Measurements from ENCODE around the gene WNT7A. TPM values are rescaled to one million over a fixed set of nuclear protein-coding genes. Genes with fewer than 3 reads are reported as not detected.

WNT7A gene
- total and polyA plus RNA-seq, 4 experiments from 2014 or later = 8.3 to 19.3 (median 13.5) TPM

DNA sequence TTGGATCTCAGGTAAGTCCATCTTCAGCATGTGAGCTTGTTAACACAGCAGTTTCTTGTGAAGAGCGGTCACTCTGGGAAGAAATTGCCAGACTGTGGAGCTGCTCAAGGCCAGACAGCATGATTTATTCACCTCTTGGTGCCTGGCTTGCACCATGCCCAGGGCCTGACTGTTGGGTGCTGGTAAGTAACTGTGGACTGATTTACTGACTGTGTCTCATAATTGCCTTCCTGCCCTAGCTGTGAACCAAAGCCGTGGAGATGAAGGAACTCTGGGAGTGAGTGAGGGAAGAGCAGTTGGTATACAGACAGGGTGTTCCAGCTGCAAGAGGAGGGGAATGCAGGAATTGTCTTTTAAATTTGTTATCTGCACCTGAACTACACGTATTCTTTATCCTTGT is 18.5 kb upstream of the WNT7A start:
- intact Hi-C loops (cut with micrococcal nuclease) = loop anchor here (5.0 to 10.0 kb wide), 3 partner anchors 244 to 1046 kb away; partner anchors contain the start of gene NR2C2
- peaks cover 4 to 52% (median 42%) of the 10 kb centered on the region in 8 donors for H3K9me3 Mint-ChIP-seq
- no peak overlapping the region for H3K4me3 ChIP-seq (ENCODE audit: low read length in 2 of 2)
- H3K4me1 Mint-ChIP-seq = peaks cover 8 to 28% (median 14%) of the 10 kb centered on the region in 4 donors
- peaks cover 2 to 15% of the 10 kb centered on the region in 2 donors for H3K9me3 ChIP-seq (ENCODE audit: control insufficient read depth in 1 of 2, low read length in 2 of 2)
- H3K4me1 ChIP-seq (ENCODE audit: insufficient read depth, low read length) = peaks cover 17% of the 10 kb centered on the region
- no peaks in the 10 kb centered on the region for H3K27me3 ChIP-seq (ENCODE audit: insufficient read depth, low read length)
- DNase-seq = no peak
- H3K27ac ChIP-seq (ENCODE audit: low read depth, low read length) = no peak overlapping the region
- H3K27me3 Mint-ChIP-seq = no peaks in the 10 kb centered on the region
- POLR2A ChIA-PET (ENCODE audit: partially characterized antibody) = no interaction called here
- peak overlapping the region in 1 of 7 donors; percentile 31 for H3K27ac Mint-ChIP-seq
- peaks cover 26 to 37% of the 10 kb centered on the region in 2 donors for H3K36me3 Mint-ChIP-seq
- no peaks in the 10 kb centered on the region for H3K36me3 ChIP-seq (ENCODE audit: insufficient read depth, low read length)
- no peak overlapping the region for H3K4me3 Mint-ChIP-seq
- CTCF ChIA-PET (ENCODE audit: partially characterized antibody) = interaction anchor here (3.7 to 21.5 kb wide), 4 partner anchors 13 to 306 kb away, joined by 34 to 996 read pairs (median 46); partner anchors contain the start of gene WNT7A

GRCh38 chr3:13896473-13897154 is 16.7 kb upstream of the WNT7A start:
- H3K27me3 Mint-ChIP-seq = no peaks in the 10 kb centered on the region
- H3K4me1 Mint-ChIP-seq = peaks cover 9 to 35% (median 17%) of the 10 kb centered on the region in 4 donors
- Histone ChIP-seq H3K27me3 (ENCODE audit: insufficient read depth, low read length) (no peaks in the 10 kb centered on the region), H3K27ac (ENCODE audit: low read depth, low read length) (peak overlapping the region; percentile 73), H3K9me3 (ENCODE audit: control insufficient read depth in 1 of 2, low read length in 2 of 2) (peaks cover 0 to 8% of the 10 kb centered on the region in 2 donors), H3K4me1 (ENCODE audit: insufficient read depth, low read length) (peaks cover 28% of the 10 kb centered on the region), H3K4me3 (ENCODE audit: low read length in 2 of 2) (peak overlapping the region in 1 of 2 donors; percentile 72), H3K36me3 (ENCODE audit: insufficient read depth, low read length) (no peaks in the 10 kb centered on the region)
- POLR2A ChIA-PET (ENCODE audit: partially characterized antibody) = interaction anchor here (0.7 to 3.6 kb wide), 13 partner anchors 16 to 1055 kb away, joined by 3 to 27 read pairs (median 5); partner anchors contain the start of genes CCDC174, CHCHD4, LSM3 and RPL32
- H3K4me3 Mint-ChIP-seq = peak overlapping the region; percentile 66 to 92 (median 86)
- intact Hi-C loops (cut with micrococcal nuclease) = loop anchor here (1.0 to 10.0 kb wide), 11 partner anchors 246 to 1048 kb away; partner anchors contain the start of genes LSM3, NR2C2, SLC6A6 and XPC
- peak overlapping the region; percentile 8 to 94 (median 72) for H3K27ac Mint-ChIP-seq
- peaks cover 19 to 37% of the 10 kb centered on the region in 2 donors for H3K36me3 Mint-ChIP-seq
- CTCF ChIA-PET (ENCODE audit: partially characterized antibody) = interaction anchor here (0.6 to 21.5 kb wide), 34 partner anchors 9 to 1050 kb away, joined by 3 to 996 read pairs (median 5); partner anchors contain the start of genes CHCHD4, LSM3, SLC6A6 and TMEM43
- H3K9me3 Mint-ChIP-seq = peaks cover 4 to 38% (median 29%) of the 10 kb centered on the region in 8 donors
- peak; percentile 65 to 69 (median 67) for DNase-seq

GRCh38 chr3:13895155-13896105 is 15.6 kb upstream of the WNT7A start:
- H3K9me3 Mint-ChIP-seq = peaks cover 2 to 26% (median 18%) of the 10 kb centered on the region in 8 donors
- Histone ChIP-seq H3K4me1 (ENCODE audit: insufficient read depth, low read length) (peaks cover 40% of the 10 kb centered on the region), H3K9me3 (ENCODE audit: control insufficient read depth in 1 of 2, low read length in 2 of 2) (no peaks in the 10 kb centered on the region), H3K27me3 (ENCODE audit: insufficient read depth, low read length) (no peaks in the 10 kb centered on the region), H3K4me3 (ENCODE audit: low read length in 2 of 2) (peak overlapping the region; percentile 58 to 72), H3K36me3 (ENCODE audit: insufficient read depth, low read length) (no peaks in the 10 kb centered on the region), H3K27ac (ENCODE audit: low read depth, low read length) (peak overlapping the region; percentile 73)
- intact Hi-C loops (cut with micrococcal nuclease) = loop anchor here (1.0 to 10.0 kb wide), 14 partner anchors 15 to 1049 kb away; partner anchors contain the start of genes CCDC174, CHCHD4, LSM3 and NR2C2
- CTCF ChIA-PET (ENCODE audit: partially characterized antibody) = interaction anchor here (0.8 to 21.5 kb wide), 19 partner anchors 10 to 573 kb away, joined by 3 to 996 read pairs (median 7); partner anchors contain the start of genes CHCHD4, SLC6A6, TMEM43 and WNT7A
- peak overlapping the region; percentile 64 to 96 (median 93) for H3K27ac Mint-ChIP-seq
- H3K36me3 Mint-ChIP-seq = peaks cover 16 to 25% of the 10 kb centered on the region in 2 donors
- no peaks in the 10 kb centered on the region for H3K27me3 Mint-ChIP-seq
- H3K4me3 Mint-ChIP-seq = peak overlapping the region; percentile 78 to 94 (median 90)
- peaks cover 14 to 47% (median 28%) of the 10 kb centered on the region in 4 donors for H3K4me1 Mint-ChIP-seq
- POLR2A ChIA-PET (ENCODE audit: partially characterized antibody) = interaction anchor here (0.8 to 3.6 kb wide), 11 partner anchors 14 to 1054 kb away, joined by 3 to 27 read pairs (median 5); partner anchors contain the start of genes CCDC174, CHCHD4, LSM3 and RPL32
- DNase-seq = peak; percentile 93 to 95 (median 93)

DNA sequence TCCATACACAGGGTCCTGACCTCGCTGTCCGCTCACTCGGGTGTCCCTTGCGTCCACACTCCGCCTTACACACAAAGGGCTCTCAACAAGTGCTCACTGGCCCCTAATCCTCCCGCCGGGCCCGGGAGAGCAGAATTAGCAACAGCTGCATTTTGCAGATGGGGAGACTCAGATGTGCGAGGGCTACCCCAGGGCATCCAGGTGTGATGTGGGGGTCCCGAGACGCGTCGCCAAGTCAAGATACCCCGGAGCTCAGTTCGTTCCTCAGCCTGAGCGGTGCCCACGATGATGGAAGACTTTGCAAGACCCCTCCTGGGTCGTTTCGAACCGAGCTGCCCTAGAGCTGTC is 14.9 kb upstream of the WNT7A start:
- peaks cover 46% of the 10 kb centered on the region for H3K4me1 ChIP-seq (ENCODE audit: insufficient read depth, low read length)
- POLR2A ChIA-PET (ENCODE audit: partially characterized antibody) = interaction anchor here (0.8 to 3.6 kb wide), 9 partner anchors 15 to 1054 kb away, joined by 3 to 27 read pairs (median 5); partner anchors contain the start of genes CCDC174, LSM3, RPL32 and SLC6A6
- CTCF ChIA-PET (ENCODE audit: partially characterized antibody) = interaction anchor here (2.1 to 21.5 kb wide), 5 partner anchors 9 to 309 kb away, joined by 4 to 996 read pairs (median 34); partner anchors contain the start of genes CHCHD4, TMEM43 and WNT7A
- intact Hi-C loops (cut with micrococcal nuclease) = loop anchor here (1.0 to 10.0 kb wide), 6 partner anchors 14 to 1050 kb away; partner anchors contain the start of genes CCDC174, CHCHD4, NR2C2 and WNT7A
- peaks cover 15 to 18% of the 10 kb centered on the region in 2 donors for H3K36me3 Mint-ChIP-seq
- H3K4me1 Mint-ChIP-seq = peaks cover 16 to 54% (median 32%) of the 10 kb centered on the region in 4 donors
- no peak for DNase-seq
- H3K27ac ChIP-seq (ENCODE audit: low read depth, low read length) = peak overlapping the region; percentile 73
- H3K4me3 ChIP-seq (ENCODE audit: low read length in 2 of 2) = peak overlapping the region; percentile 45 to 72
- peak overlapping the region in 6 of 7 donors; percentile 42 to 96 (median 87) for H3K27ac Mint-ChIP-seq
- H3K9me3 Mint-ChIP-seq = peaks cover 2 to 20% (median 12%) of the 10 kb centered on the region in 8 donors
- H3K27me3 ChIP-seq (ENCODE audit: insufficient read depth, low read length) = no peaks in the 10 kb centered on the region
- H3K4me3 Mint-ChIP-seq = peak overlapping the region; percentile 78 to 94 (median 90)
- H3K27me3 Mint-ChIP-seq = no peaks in the 10 kb centered on the region
- H3K36me3 ChIP-seq (ENCODE audit: insufficient read depth, low read length) = no peaks in the 10 kb centered on the region
- H3K9me3 ChIP-seq (ENCODE audit: control insufficient read depth in 1 of 2, low read length in 2 of 2) = no peaks in the 10 kb centered on the region

- H3K4me3 Mint-ChIP-seq = peak overlapping the region in 6 of 8 donors; percentile 26 to 90 (median 62)
- peaks cover 12 to 13% of the 10 kb centered on the region in 2 donors for H3K36me3 Mint-ChIP-seq
- H3K27ac Mint-ChIP-seq = peak overlapping the region in 6 of 7 donors; percentile 6 to 96 (median 40)
- H3K27me3 ChIP-seq (ENCODE audit: insufficient read depth, low read length) = no peaks in the 10 kb centered on the region
- POLR2A ChIA-PET (ENCODE audit: partially characterized antibody) = interaction anchor here (1.0 to 3.6 kb wide), 8 partner anchors 14 to 1053 kb away, joined by 3 to 27 read pairs (median 9); partner anchors contain the start of genes CCDC174, LSM3, RPL32 and SLC6A6
- no peak overlapping the region for H3K4me3 ChIP-seq (ENCODE audit: low read length in 2 of 2)
- H3K36me3 ChIP-seq (ENCODE audit: insufficient read depth, low read length) = no peaks in the 10 kb centered on the region
- H3K4me1 ChIP-seq (ENCODE audit: insufficient read depth, low read length) = peaks cover 51% of the 10 kb centered on the region
- no peak for DNase-seq
- intact Hi-C loops (cut with micrococcal nuclease) = loop anchor here (10.0 kb wide), 1 partner anchor 1051 kb away; the partner anchor contains the start of gene NR2C2
- H3K9me3 Mint-ChIP-seq = peaks cover 2 to 14% (median 8%) of the 10 kb centered on the region in 8 donors
- CTCF ChIA-PET (ENCODE audit: partially characterized antibody) = interaction anchor here (2.1 to 21.5 kb wide), 4 partner anchors 9 to 309 kb away, joined by 4 to 996 read pairs (median 43); partner anchors contain the start of gene WNT7A
- H3K4me1 Mint-ChIP-seq = peaks cover 16 to 59% (median 36%) of the 10 kb centered on the region in 4 donors
- no peak overlapping the region for H3K27ac ChIP-seq (ENCODE audit: low read depth, low read length)
- no peaks in the 10 kb centered on the region for H3K27me3 Mint-ChIP-seq
- H3K9me3 ChIP-seq (ENCODE audit: control insufficient read depth in 1 of 2, low read length in 2 of 2) = no peaks in the 10 kb centered on the region
Observed at GRCh38 chr3:13894096-13894806, 14.4 kb upstream of the WNT7A start.
